Head of caudate nucleus (tissue), 42 donors: Measurements from ENCODE around the gene LGALS7.

Experiments
- DNase-seq, 42 donors: peaks; one replicate each; pipeline versions ENCODE4 v3.0.0 to v3.0.0-alpha.2; 2020 to 2021; ENCODE audit warnings: mixed read lengths in 7 of 42
- intact Hi-C: fragments of 100-400 bp; cut with DNase I; formaldehyde crosslinking; loops from one replicate; pipeline ENCODE4 v1.15.0; 2022

LGALS7 gene

DNA sequence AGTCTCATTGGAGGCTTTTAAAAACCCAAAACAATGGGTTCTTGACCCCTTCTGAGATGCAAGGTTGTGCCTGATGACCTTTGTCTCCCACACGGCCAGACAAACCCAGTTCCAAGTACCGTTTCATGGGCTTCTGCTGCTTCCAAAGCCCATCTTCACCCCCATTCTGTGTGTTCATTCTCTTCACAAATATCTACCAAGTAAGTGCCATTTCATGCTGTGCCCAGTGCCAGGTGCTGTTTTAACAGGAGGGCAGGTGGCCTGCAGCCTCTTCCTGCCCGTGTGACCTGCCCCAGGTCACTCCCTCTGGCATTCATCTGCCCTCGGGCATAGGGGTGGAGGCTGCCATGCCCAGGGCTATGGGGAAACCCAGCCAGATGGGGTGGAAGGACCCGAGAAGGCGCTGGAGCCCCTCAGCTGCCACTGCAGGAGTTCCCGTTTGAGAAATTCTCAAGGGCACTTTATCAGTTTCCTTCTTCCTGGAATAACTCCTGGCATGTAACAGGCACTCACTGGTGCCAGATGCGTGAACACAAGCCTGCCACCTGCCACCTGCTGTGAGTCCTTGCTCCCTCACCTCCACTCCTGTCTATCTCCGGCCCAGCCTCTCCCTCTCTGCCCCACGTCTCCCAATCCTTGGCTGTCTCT is 41.5 kb downstream of the LGALS7 start:
- intact Hi-C loops = loop anchor here (5.0 kb wide), 1 partner anchor 101 kb away; the partner anchor contains the start of gene ECH1
- DNase-seq = peak in 6 of 42 donors; percentile 7 to 39 (median 12)

DNA sequence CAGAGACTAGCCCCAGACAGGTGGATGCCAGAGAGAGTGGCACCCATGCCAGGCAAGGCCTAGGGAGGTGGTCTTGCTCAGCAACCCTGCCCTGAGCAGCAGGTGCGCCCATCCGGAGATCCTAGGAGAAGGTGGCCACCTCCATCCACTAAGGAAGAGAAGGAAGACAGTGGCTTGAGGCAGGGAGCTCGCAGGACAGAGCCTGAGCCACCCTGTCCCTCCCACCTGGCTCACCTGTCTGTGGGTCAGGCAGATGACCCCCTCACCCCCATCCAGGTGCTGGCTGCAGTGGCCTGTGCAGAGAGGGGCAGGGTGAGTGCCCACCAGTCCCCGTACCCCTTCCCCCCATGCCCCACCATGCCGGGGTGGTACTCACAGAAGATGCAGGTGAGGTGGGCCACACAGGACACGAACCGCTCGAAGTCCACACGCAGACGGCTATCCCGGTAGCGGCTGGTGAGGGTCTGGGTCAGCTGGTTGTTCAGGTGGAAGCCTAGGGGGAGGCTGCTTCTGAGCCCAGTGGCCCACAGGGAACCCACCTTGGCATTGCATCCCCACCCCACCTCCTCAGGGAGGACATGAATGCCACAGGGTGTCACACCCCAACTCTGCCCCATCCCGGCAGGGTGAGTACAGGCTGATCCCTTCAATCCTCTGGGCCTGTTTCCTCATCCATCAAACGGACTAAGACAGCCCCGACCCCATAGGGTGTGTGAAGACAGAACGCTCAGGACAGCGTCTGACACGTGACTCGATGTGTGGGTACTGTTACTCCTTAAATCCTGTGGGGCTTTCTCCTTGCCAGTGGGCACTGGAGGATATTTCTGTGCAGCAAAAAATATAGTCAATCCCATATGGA is 42.4 kb downstream of the LGALS7 start:
- peak in 6 of 42 donors; percentile 5 to 40 (median 20) for DNase-seq
- intact Hi-C loops = loop anchor here (5.0 kb wide), 1 partner anchor 101 kb away; the partner anchor contains the start of gene ECH1

DNA sequence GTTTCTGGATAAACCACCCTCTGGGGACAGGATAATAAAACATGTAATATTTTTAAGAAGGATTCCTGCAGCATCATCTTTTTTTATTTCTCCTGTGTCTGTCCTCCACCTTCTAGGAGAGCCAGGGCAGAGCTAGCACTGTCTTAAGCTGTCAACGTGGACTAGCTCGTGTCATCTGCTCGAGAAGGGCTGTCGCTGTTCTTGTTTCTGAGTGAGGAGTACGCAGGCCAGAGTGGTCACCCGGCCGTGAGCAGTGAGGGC is 42.9 kb downstream of the LGALS7 start:
- DNase-seq = no peak

DNA sequence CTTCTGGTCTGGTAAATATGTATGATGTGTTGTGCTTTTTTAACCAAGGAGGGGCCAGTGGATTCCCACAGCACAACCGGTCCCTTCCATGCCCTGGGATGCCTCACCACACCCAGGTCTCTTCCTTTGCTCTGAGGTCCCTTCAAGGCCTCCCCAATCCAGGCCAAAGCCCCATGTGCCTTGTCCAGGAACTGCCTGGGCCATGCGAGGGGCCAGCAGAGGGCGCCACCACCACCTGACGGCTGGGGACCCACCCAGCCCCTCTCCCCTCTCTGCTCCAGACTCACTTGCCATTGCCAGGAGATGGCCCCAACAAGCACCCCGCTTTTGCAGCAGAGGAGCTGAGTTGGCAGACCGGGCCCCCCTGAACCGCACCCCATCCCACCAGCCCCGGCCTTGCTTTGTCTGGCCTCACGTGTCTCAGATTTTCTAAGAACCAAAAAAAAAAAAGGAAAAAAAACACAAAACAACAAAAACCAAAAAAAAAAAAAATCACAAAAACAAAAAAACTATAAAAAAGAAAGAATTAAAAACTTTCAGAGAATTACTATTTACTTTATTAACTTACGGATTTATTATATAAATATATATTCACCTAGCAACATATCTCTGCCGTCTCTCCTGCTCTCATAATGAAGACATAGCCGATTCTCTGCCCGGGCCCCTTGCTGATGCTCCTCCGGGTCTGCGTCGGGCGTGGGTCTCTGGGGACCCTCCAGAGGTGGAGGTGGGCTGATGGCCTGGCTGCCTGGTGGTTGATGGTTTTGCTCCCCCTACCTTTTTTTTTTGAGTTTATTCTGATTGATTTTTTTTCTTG is 43.5 kb downstream of the LGALS7 start:
- DNase-seq = peak in 34 of 42 donors; percentile 38 to 84 (median 62)
- intact Hi-C loops = loop anchor here (5.0 kb wide), 1 partner anchor 102 kb away; the partner anchor contains the start of gene ECH1

More for the DNA sequence above, 42.9 kb downstream of the LGALS7 start:
- intact Hi-C loops = loop anchor here (5.0 kb wide), 1 partner anchor 102 kb away; the partner anchor contains the start of gene ECH1

DNA sequence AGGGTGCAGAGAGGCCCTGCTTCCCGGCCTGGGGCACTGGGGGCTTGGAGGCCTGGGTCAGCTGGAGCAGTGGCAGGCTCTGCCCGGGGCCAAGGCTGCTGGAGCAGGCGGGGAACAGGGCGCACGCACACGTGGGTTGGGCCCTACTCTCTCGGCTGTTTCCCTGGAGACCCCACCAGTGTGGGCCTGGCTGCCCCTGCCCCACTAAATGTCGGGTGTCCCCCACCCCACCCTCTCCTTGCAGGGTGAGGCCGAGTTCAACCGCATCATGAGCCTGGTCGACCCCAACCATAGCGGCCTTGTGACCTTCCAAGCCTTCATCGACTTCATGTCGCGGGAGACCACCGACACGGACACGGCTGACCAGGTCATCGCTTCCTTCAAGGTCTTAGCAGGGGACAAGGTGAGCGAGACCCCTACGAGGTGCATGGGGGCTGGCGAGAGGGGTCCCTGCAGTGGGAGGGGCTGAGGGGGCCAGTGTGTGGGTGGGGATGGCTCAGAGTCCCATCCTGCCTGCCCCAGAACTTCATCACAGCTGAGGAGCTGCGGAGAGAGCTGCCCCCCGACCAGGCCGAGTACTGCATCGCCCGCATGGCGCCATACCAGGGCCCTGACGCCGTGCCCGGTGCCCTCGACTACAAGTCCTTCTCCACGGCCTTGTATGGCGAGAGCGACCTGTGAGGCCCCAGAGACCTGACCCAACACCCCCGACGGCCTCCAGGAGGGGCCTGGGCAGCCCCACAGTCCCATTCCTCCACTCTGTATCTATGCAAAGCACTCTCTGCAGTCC is 44.4 kb downstream of the LGALS7 start:
- intact Hi-C loops = no loop called here
- peak in 1 of 42 donors; percentile 5 for DNase-seq

DNA sequence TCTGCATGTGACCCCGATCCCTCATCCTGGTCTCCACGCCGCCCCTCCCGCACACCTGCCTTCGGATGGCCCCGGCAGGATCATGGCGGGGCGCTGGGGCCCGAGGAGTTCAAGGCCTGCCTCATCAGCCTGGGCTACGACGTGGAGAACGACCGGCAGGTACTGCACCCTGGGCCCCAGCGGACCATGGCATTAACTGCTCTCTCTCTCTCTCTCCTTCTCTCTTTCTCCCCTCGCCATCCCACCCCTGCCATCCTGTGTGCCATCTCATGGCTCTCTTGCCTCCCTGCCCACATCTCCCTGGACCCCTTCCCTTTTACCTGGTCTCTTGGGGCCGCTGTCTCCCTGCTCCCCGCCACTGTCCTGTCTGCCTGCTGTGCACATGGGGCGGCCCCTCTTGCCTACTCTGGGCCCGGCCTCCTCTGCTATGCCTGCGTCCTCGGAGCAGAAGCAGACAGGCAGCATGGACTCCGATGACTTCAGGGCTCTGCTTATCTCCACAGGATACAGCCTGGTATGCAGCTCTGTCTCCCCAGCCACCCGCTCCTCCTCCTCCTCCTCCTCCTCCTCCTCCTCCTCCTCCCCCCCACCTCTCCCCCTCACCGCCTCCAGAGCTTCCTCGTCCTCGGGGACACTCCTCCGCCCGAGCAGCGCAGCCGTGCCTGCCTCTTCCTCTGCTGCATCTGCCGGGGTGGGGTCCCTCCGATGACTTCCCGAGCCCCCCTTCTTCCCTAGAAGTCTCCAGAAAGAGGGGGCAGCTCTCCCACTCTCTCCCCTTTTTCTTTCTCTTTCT is 45.3 kb downstream of the LGALS7 start:
- peak in 1 of 42 donors; percentile 5 for DNase-seq
- intact Hi-C loops = no loop called here

DNA sequence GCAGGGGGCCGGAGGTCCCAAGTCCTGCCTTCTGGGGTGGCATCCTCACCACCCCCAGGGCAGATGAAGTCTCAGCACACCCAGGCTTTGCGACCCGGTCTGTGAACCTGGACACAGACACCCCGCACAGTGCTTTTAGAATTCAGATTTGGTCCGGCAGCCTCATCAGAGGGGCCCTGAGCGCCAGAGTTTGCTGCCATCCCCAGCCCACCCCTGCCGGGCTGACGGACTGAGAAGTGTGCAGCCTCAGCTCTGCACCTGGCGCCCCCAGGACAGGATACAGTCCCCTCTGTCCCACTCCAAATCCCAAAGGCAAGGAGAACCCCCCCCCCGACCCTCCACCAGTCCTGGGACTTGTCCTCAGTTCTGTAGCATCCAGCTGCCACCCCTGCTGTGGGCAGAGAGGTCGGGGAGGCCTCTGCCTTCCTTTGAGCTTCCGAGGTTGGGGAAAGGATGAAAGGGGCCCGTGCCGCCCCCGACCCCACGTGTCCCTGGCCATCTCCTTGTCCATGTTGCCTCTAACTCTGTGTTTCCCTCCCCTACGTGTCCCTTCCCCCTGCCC is 45.9 kb downstream of the LGALS7 start:
- DNase-seq = no peak
- intact Hi-C loops = no loop called here

DNA sequence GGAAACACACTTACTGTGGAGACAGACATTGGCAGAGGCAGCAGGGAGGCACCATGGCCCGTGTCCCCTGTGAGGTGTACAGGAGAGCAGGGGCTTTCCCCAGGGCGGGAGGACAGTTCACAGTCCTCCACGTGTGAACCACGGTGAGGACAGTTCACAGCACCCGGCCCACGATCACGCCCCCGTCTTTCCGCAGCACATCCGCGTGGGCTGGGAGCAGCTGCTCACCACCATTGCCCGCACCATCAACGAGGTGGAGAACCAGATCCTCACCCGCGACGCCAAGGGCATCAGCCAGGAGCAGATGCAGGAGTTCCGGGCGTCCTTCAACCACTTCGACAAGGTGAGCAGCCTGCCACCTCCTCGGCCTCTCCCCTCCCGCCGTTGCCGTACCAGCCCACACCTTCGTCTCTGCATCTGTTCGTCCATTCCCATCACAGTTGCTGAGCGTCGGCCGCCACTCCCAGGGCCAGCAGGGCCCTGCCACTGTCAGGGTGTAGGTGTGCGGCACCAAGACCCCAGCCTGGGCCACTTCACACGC is 46.5 kb downstream of the LGALS7 start:
- intact Hi-C loops = no loop called here
- DNase-seq = peak in 5 of 42 donors; percentile 41 to 62 (median 46)

DNA sequence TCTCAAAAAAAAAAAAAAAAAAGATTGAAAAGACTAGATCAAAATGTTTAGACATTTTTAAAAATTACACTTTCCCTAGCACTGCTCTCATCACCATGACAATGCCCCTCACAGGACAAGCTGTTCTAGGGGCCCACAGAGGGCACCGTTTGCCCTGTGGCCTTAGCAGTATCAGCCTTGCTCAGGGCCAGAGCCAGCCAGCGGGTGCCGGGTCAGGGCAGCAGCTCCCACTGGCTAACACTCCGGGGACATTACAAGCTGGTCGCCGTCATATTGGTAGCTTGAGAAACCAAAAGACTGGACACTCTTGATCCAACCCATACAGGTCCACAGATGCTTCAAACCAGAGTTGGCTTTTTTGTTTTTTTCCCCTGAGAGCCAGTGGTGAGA is 47.0 kb downstream of the LGALS7 start:
- intact Hi-C loops = no loop called here
- DNase-seq = no peak

DNA sequence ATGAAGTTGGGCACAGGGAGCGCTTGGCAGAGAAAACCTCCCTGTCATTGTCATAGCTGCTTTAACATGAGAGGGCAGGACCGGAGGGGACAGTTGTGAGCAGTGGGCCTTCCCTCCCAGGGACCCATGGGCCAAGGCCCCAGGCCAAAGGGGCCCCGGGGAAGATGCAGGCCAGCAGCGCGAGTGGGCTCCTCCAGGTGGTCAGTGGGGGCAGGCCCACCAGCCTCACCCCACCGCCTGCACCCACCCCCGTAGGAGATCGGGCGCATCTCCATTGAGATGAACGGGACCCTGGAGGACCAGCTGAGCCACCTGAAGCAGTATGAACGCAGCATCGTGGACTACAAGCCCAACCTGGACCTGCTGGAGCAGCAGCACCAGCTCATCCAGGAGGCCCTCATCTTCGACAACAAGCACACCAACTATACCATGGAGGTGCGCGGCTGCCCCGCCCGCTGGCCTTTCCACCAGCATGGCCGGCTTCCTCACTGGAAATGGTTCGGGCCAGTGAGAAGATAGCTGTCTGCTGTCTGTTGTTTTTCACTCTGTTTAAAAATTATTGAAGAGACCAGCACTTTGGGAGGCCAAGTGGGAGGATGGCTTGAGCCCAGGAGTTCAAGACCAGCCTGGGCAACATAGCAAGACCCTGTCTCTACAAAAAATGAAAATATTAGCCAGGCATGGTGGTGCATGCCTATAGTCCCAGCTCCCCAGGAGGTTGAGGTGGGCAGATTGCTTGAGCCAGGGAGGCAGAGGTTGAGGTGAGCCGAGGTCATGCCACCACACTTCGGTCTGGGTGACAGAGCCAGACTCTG is 47.6 kb downstream of the LGALS7 start:
- DNase-seq = no peak
- intact Hi-C loops = no loop called here

DNA sequence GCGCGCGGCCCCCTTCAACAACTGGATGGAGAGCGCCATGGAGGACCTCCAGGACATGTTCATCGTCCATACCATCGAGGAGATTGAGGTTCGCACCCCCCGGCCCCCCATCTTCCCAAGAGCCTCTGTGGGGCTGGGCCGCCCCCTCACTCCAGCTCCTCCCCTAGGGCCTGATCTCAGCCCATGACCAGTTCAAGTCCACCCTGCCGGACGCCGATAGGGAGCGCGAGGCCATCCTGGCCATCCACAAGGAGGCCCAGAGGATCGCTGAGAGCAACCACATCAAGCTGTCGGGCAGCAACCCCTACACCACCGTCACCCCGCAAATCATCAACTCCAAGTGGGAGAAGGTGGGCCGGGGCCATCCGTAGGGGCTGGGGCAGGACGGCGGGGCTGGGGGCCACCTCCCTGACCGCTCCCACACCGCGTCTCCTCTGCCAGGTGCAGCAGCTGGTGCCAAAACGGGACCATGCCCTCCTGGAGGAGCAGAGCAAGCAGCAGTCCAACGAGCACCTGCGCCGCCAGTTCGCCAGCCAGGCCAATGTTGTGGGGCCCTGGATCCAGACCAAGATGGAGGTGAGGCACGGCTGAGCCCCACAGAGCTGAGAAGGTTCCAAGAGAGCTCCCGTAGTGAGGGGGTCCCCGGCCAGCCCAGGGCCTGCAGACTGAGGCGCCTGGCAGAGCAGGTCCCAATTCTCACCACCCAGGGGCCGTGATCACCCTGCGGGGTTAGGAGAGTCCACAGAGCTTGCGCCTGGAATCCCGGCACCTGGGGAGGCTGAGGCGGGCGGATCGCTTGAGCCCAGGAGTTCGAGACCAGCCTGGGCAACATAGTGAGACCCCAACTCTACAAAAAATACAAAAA is 49.1 kb downstream of the LGALS7 start:
- no peak for DNase-seq
- intact Hi-C loops = no loop called here

DNA sequence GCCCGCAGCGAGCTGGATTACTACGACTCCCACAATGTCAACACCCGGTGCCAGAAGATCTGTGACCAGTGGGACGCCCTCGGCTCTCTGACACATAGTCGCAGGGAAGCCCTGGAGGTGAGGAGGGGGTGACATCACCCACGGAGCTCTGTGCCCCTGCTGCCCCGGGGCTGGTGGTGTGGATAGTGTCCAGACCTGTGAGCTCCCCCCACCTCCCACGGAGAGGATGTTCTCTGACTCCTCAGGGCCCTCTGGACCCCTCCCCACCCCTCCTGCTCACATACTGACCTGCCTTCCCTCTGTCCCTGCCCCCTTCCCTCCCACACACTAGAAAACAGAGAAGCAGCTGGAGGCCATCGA is 49.7 kb downstream of the LGALS7 start:
- intact Hi-C loops = no loop called here
- no peak for DNase-seq

DNA sequence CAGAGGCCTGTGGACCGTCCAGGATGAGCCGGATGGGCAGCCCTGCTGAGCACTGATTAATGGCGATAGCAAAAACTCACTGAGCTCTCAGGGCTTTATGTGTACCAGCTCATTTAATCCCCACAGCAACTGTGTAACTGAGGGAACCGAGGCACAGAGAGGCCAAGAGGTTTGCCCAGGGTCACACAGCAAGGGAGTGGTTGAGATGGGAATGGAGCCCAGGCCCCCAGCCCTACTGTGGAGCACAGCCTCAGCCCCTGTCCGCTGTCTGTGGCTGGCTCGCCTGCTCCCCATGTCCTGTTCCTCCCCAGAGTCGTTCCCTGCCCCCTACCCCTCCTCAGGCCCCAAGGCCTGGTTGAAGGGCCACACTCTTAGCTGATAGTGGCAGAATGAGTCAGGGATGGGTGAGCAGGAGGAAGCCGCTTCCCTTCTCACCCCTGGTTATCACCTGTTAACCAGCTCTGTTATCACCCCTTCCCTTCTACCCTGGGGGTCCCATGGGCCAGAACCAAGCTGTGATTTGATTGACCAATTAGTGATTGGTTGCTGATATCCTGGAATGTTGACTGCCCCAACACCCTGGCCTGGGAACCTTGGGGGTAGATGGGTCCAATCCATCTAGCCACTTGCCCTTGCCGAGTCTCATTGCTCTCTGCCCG is 50.2 kb downstream of the LGALS7 start:
- intact Hi-C loops = no loop called here
- no peak for DNase-seq

DNA sequence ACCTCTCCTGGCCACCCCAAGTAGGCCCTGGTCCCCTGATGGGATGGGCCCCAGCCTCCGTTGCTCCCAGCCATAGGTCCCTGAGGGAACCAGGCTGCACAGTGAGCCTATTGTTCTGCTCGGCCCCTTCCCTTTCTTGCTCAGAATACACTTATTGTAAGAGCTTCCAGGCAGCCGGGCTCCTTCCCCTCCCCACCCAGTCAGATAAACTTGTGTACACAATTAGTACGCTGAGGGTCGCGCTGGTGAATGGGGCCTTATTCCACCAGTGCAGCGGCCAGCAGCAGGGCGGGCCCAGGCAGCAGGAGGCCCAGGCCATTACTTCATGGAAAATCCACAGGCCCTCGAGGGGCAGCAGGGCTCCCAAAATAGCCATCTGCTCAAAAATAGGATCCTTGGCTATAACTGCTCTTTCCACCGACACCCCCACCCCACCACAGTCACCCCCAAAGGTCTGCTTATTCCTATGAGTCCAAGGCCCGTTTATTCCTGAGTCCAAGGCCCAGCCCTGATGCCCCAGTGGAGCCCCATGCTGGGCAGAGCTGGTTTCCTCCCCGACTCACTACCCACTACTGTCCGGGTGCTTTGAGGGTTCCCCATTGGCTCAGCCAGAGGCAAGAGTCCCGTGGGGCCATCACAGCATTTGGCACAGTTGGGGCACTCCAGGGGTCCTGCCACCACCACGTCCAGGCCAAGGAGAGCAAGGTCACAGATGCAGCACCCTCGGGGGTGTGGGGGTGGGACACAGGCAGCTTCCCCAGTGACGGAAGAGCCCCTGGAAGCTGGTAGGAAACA is 51.1 kb downstream of the LGALS7 start:
- intact Hi-C loops = no loop called here
- DNase-seq = peak; percentile 73 to 98 (median 92)
